A673 (cell line): ENCODE data around the gene OR2F2.

Experiments
- CTCF ChIP-seq: fragments of 300-800, 200-600 bp; sonication (generic); conservative IDR thresholded peaks from 2 replicates; pipeline ENCODE4 v1.5.1; 2017; ENCODE audit warnings: low read depth, mild to moderate bottlenecking, antibody characterized with exemption, low read length, moderate library complexity, mixed read lengths
- EZH2 ChIP-seq: fragments of 200-600 bp; sonication (generic); IDR thresholded peaks from 2 replicates; pipeline ENCODE4 v1.6.1; 2017; ENCODE audit warnings: borderline replicate concordance, low read depth, mild to moderate bottlenecking, mixed read lengths, antibody characterized with exemption, low read length; ENCODE audit not compliant: poor library complexity, severe bottlenecking

DNA sequence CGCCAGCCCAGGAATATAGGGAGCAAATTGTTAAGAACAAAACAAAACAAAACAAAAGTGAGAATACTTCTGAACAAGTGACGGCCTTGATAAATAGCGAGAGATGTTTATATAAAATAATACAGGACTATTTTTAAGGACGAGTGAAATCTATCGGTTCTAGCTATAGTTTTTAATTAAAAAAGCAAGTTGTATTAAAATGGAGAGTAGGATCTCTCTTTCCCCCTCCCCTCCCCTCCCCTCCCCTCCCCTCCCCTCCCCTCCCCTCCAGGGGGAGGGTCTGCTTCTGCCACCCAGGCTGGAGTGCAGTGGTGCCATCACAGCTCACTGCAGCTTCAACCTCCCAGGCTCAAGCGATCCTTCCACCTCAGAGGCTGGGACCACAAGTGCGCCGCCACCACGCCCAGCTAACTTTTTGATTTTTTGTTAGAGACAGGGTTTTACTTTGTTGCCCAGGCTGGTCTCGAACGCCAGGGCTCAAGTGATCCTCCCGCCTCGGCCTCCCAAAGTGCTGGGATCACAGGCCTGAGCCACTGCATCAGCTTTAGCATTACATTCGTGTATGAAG lies 32.6 kb upstream of the OR2F2 start:
- TF ChIP-seq CTCF (no peak), EZH2 (no peak)
